Nephron progenitor cell (in vitro differentiated cells): Measurements from ENCODE around the gene CWC25.
A peak's percentile ranks its signal among the peaks of the same experiment; 100 is the strongest.

Experiments
- DNase-seq: peaks from one replicate; pipeline ENCODE4 v3.0.0; 2021
- H3K27ac Mint-ChIP-seq: 2 replicates; pipeline ENCODE4 v1.8.0; 2021; ENCODE audit warnings: mild to moderate bottlenecking, moderate library complexity, mixed read lengths
- H3K27me3 Mint-ChIP-seq: 2 replicates; pipeline ENCODE4 v1.8.0; 2021; ENCODE audit warnings: mild to moderate bottlenecking, low read depth, mixed read lengths; ENCODE audit not compliant: poor library complexity
- H3K36me3 Mint-ChIP-seq: 2 replicates; pipeline ENCODE4 v1.8.0; 2021; ENCODE audit warnings: low read depth, mixed read lengths
- H3K4me1 Mint-ChIP-seq: 2 replicates; pipeline ENCODE4 v1.8.0; 2021; ENCODE audit warnings: mixed read lengths
- H3K4me3 Mint-ChIP-seq: 2 replicates; pipeline ENCODE4 v1.8.0; 2021; ENCODE audit warnings: mild to moderate bottlenecking, moderate library complexity, mixed read lengths
- H3K9me3 Mint-ChIP-seq: 2 replicates; pipeline ENCODE4 v1.8.0; 2021; ENCODE audit warnings: mild to moderate bottlenecking, moderate library complexity, mixed read lengths
- CTCF ChIP-seq: fragments of 200-600 bp; sonication (generic); IDR thresholded peaks from 2 replicates; pipeline ENCODE4 v1.5.0; 2021; ENCODE audit warnings: antibody characterized with exemption

CWC25 gene

GRCh38 chr17:38761612-38762011 is 63.5 kb downstream of the CWC25 start:
- TF ChIP-seq CTCF = peak; percentile 27
- Mint-ChIP-seq H3K36me3 (peaks cover 49% of the 10 kb centered on the region), H3K4me1 (peaks cover 3% of the 10 kb centered on the region), H3K9me3 (no peaks in the 10 kb centered on the region), H3K27me3 (no peaks in the 10 kb centered on the region), H3K27ac (peak overlapping the region; percentile 3), H3K4me3 (no peak overlapping the region)
- peak; percentile 37 for DNase-seq

- Mint-ChIP-seq H3K27me3 (no peaks in the 10 kb centered on the region), H3K9me3 (no peaks in the 10 kb centered on the region), H3K4me3 (peak overlapping the region; percentile 98), H3K27ac (peak overlapping the region; percentile 51), H3K4me1 (peaks cover 38% of the 10 kb centered on the region), H3K36me3 (peaks cover 19% of the 10 kb centered on the region)
- no peak for TF ChIP-seq CTCF
- DNase-seq = no peak
Observed at GRCh38 chr17:38753071-38753506, 72.0 kb downstream of the CWC25 start.

GRCh38 chr17:38752308-38753070 is 72.6 kb downstream of the CWC25 start, which contains the start of gene PSMB3:
TSS of gene PSMB3 (plus strand) at chr17:38752741. CDS start at chr17:38752827, 86 bp downstream.
- DNase-seq = peak; percentile 92
- no peak for TF ChIP-seq CTCF
- H3K4me1 Mint-ChIP-seq = peaks cover 38% of the 10 kb centered on the region
- H3K27ac Mint-ChIP-seq = peak within 1 kb of the TSS; percentile 85
- H3K36me3 Mint-ChIP-seq = peaks cover 19% of the 10 kb centered on the region
- H3K27me3 Mint-ChIP-seq = no peaks in the 10 kb centered on the region
- H3K9me3 Mint-ChIP-seq = no peaks in the 10 kb centered on the region
- H3K4me3 Mint-ChIP-seq = peak within 1 kb of the TSS; percentile 98

- H3K36me3 Mint-ChIP-seq = peaks cover 19% of the 10 kb centered on the region
- peak; percentile 90 for DNase-seq
- no peak for TF ChIP-seq CTCF
- H3K27me3 Mint-ChIP-seq = no peaks in the 10 kb centered on the region
- peaks cover 39% of the 10 kb centered on the region for H3K4me1 Mint-ChIP-seq
- no peaks in the 10 kb centered on the region for H3K9me3 Mint-ChIP-seq
- H3K4me3 Mint-ChIP-seq = peak overlapping the region; percentile 98
- H3K27ac Mint-ChIP-seq = peak overlapping the region; percentile 85
Observed at GRCh38 chr17:38751808-38752307, 73.3 kb downstream of the CWC25 start.

GRCh38 chr17:38751144-38751807 is 73.8 kb downstream of the CWC25 start:
- no peak for TF ChIP-seq CTCF
- peak; percentile 42 for DNase-seq

More at GRCh38 chr17:38751144-38751807, 73.8 kb downstream of the CWC25 start:
- H3K9me3 Mint-ChIP-seq = no peaks in the 10 kb centered on the region
- peak overlapping the region; percentile 98 for H3K4me3 Mint-ChIP-seq
- H3K27me3 Mint-ChIP-seq = no peaks in the 10 kb centered on the region
- no peak overlapping the region for H3K27ac Mint-ChIP-seq
- H3K4me1 Mint-ChIP-seq = peaks cover 45% of the 10 kb centered on the region
- peaks cover 17% of the 10 kb centered on the region for H3K36me3 Mint-ChIP-seq
